NB4 (cell line): ENCODE measurements around the gene PFAS.
A peak's percentile ranks its signal among the peaks of the same experiment; 100 is the strongest.

ENCODE experiments used
- DNase-seq: peaks from one replicate; pipeline ENCODE4 v3.0.0; 2010; ENCODE audit warnings: low read depth
- H3K4me3 ChIP-seq: one replicate; pipeline ENCODE4 v1.5.1; 2011; ENCODE audit warnings: mild to moderate bottlenecking, low read depth, low read length, moderate library complexity
- CTCF ChIP-seq: IDR thresholded peaks from one replicate; pipeline ENCODE4 v1.5.1; 2012; ENCODE audit warnings: low read depth, low read length
- MAX ChIP-seq: IDR thresholded peaks from 2 replicates; pipeline ENCODE4 v1.6.1; 2011; ENCODE audit warnings: low read depth, low read length
- MYC ChIP-seq: IDR thresholded peaks from 2 replicates; pipeline ENCODE4 v1.6.1; 2011; ENCODE audit warnings: low read depth, low read length
- POLR2A ChIP-seq: IDR thresholded peaks from 2 replicates; pipeline ENCODE4 v1.6.1; 2011; ENCODE audit warnings: mild to moderate bottlenecking; ENCODE audit not compliant: insufficient read length; ENCODE audit errors: extremely low read depth

Gene PFAS

GRCh38 chr17:8273884-8274444 is 24.9 kb downstream of the PFAS start:
- TF ChIP-seq CTCF = no peak
- no peak for TF ChIP-seq POLR2A
- H3K4me3 ChIP-seq = no peak overlapping the region
- no peak for DNase-seq

DNA sequence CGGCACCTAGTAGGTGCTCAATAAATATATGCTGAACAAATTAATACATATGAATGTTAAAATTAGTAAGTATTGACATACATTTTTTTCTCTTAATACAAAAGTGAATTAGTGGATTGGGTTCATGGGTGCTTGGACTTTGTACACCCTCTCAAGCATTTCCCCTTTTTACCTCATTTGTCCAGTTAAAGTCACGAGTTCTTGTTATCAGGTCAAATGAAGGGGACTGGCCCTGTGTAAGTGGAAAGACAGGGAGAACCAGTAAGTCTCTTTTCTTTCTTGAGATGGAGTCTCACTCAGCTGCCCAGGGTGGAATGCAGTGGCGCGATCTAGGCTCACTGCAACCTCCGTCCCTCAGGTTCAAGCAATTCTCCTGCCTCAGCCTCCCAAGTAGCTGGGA is 25.7 kb downstream of the PFAS start:
- H3K4me3 ChIP-seq = no peak overlapping the region
- TF ChIP-seq POLR2A = no peak
- no peak for TF ChIP-seq MYC
- no peak for TF ChIP-seq MAX
- TF ChIP-seq CTCF = no peak
- DNase-seq = no peak

- DNase-seq = no peak
- TF ChIP-seq MYC (no peak), POLR2A (no peak), MAX (no peak), CTCF (no peak)
- no peak overlapping the region for H3K4me3 ChIP-seq
Measured at GRCh38 chr17:8275421-8276290, 26.6 kb downstream of the PFAS start.

DNA sequence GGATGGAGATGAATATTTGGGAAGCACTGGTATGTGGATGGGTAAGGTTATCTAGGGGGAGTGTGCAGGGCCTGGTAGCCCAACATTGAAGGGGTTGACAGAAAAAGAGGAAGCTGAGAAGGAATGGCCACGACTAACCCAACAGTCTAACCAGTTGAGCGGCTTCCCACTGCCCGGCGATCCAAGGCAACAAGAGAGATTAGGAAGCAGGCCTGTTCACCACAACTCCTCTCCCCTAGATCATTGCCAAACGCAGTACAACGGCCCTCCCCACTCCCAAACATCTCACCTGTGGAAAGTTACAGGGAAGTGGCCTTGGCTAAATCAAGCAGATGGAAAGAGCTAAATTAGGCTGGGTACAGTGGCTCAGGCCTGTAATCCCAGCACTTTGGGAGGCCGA is 28.2 kb downstream of the PFAS start:
- TF ChIP-seq MYC (no peak), MAX (no peak), POLR2A (no peak), CTCF (no peak)
- no peak overlapping the region for H3K4me3 ChIP-seq
- peak; percentile 29 for DNase-seq

GRCh38 chr17:8282345-8282744 is 33.3 kb downstream of the PFAS start:
- no peak for TF ChIP-seq MYC
- TF ChIP-seq POLR2A = no peak
- TF ChIP-seq MAX = no peak
- TF ChIP-seq CTCF = no peak
- no peak overlapping the region for H3K4me3 ChIP-seq
- no peak for DNase-seq
